ENCODE results near the gene SCAF1. TPM values are rescaled to one million over a fixed set of nuclear protein-coding genes. Genes with fewer than 3 reads are reported as not detected.

Gene SCAF1
- total RNA-seq, 2 experiments from 2014 or later = 71.7 to 76.5 TPM

- ChIA-PET CTCF (interaction anchor here (0.7 to 3.6 kb wide), 11 partner anchors 7 to 179 kb away, joined by 3 to 20 read pairs (median 3); partner anchors contain the start of genes ADM5, BCL2L12, IRF3 and RRAS), POLR2A (interaction anchor here (1.2 to 4.3 kb wide), 3 partner anchors 12 to 38 kb away, joined by 4 to 29 read pairs (median 4); partner anchors contain the start of genes BCL2L12, IRF3 and RRAS)
These were observed 36.1 kb downstream of the SCAF1 start for GRCh38 chr19:49677901-49678674.

GRCh38 chr19:49678985-49679770, 37.2 kb downstream of the SCAF1 start:
- CTCF ChIA-PET = interaction anchor here (0.7 to 3.6 kb wide), 8 partner anchors 8 to 1356 kb away, joined by 3 to 20 read pairs (median 4); partner anchors contain the start of genes BCL2L12 and IRF3
- POLR2A ChIA-PET = interaction anchor here (0.7 to 4.3 kb wide), 4 partner anchors 11 to 39 kb away, joined by 4 to 29 read pairs (median 4); partner anchors contain the start of genes BCL2L12, IRF3 and RRAS

GRCh38 chr19:49679771-49680413, 37.9 kb downstream of the SCAF1 start:
- ChIA-PET CTCF (interaction anchor here (0.6 to 3.6 kb wide), 9 partner anchors 9 to 1356 kb away, joined by 3 to 20 read pairs (median 4); partner anchors contain the start of genes ADM5, BCL2L12, IRF3 and RRAS), POLR2A (interaction anchor here (0.6 kb wide), 1 partner anchor 30 kb away, joined by 5 read pairs; no protein-coding TSS in a partner anchor)

- POLR2A ChIA-PET = interaction anchor here (0.6 kb wide), 1 partner anchor 31 kb away, joined by 5 read pairs; no protein-coding TSS in a partner anchor
- CTCF ChIA-PET = interaction anchor here (0.6 to 1.4 kb wide), 16 partner anchors 9 to 683 kb away, joined by 3 to 7 read pairs (median 4); partner anchors contain the start of genes ADM5, CPT1C, FLT3LG and PTOV1
These were observed 38.7 kb downstream of the SCAF1 start for GRCh38 chr19:49680421-49681351.

GRCh38 chr19:49681830-49682229, 39.8 kb downstream of the SCAF1 start:
- ChIA-PET CTCF (interaction anchor here (1.1 to 1.4 kb wide), 4 partner anchors 11 to 208 kb away, joined by 3 to 7 read pairs (median 5); partner anchors contain the start of gene FLT3LG), POLR2A (interaction anchor here (0.6 kb wide), 1 partner anchor 285 kb away, joined by 7 read pairs; no protein-coding TSS in a partner anchor)

- CTCF ChIA-PET = interaction anchor here (1.4 kb wide), 1 partner anchor 176 kb away, joined by 4 read pairs; no protein-coding TSS in a partner anchor
- POLR2A ChIA-PET = interaction anchor here (0.6 kb wide), 1 partner anchor 286 kb away, joined by 7 read pairs; no protein-coding TSS in a partner anchor
These were observed 40.3 kb downstream of the SCAF1 start for GRCh38 chr19:49682274-49682673.

- CTCF ChIA-PET = interaction anchor here (1.0 to 2.5 kb wide), 4 partner anchors 8 to 129 kb away, joined by 3 to 7 read pairs (median 4); partner anchors contain the start of gene FUZ
- POLR2A ChIA-PET = no interaction called here
These were observed 41.8 kb downstream of the SCAF1 start for GRCh38 chr19:49683814-49684250.

- ChIA-PET CTCF (interaction anchor here (0.5 to 2.5 kb wide), 7 partner anchors 8 to 177 kb away, joined by 3 to 7 read pairs (median 3); partner anchors contain the start of gene FUZ), POLR2A (no interaction called here)
These were observed 42.4 kb downstream of the SCAF1 start for GRCh38 chr19:49684251-49684982.

- POLR2A ChIA-PET = interaction anchor here (0.9 kb wide), 1 partner anchor 13 kb away, joined by 3 read pairs; no protein-coding TSS in a partner anchor
- CTCF ChIA-PET = interaction anchor here (0.5 to 2.5 kb wide), 6 partner anchors 9 to 178 kb away, joined by 3 to 7 read pairs (median 4); partner anchors contain the start of gene FUZ
These were observed 43.1 kb downstream of the SCAF1 start for GRCh38 chr19:49684983-49685553.

- ChIA-PET POLR2A (interaction anchor here (0.9 to 1.1 kb wide), 2 partner anchors 9 to 12 kb away, joined by 3 to 4 read pairs; no protein-coding TSS in a partner anchor), CTCF (interaction anchor here (1.1 to 2.5 kb wide), 3 partner anchors 10 to 22 kb away, joined by 3 to 7 read pairs (median 3); no protein-coding TSS in a partner anchor)
These were observed 43.9 kb downstream of the SCAF1 start for GRCh38 chr19:49685845-49686332.

- ChIA-PET POLR2A (interaction anchor here (1.1 kb wide), 1 partner anchor 10 kb away, joined by 4 read pairs; no protein-coding TSS in a partner anchor), CTCF (interaction anchor here (0.6 to 2.5 kb wide), 5 partner anchors 8 to 107 kb away, joined by 3 to 7 read pairs (median 3); no protein-coding TSS in a partner anchor)
These were observed 44.6 kb downstream of the SCAF1 start for GRCh38 chr19:49686503-49687088.

GRCh38 chr19:49687150-49687549, 45.1 kb downstream of the SCAF1 start:
- POLR2A ChIA-PET = no interaction called here
- CTCF ChIA-PET = interaction anchor here (0.6 to 1.6 kb wide), 3 partner anchors 8 to 106 kb away, joined by 3 to 4 read pairs (median 3); no protein-coding TSS in a partner anchor

- ChIA-PET CTCF (interaction anchor here (1.2 kb wide), 1 partner anchor 9 kb away, joined by 4 read pairs; no protein-coding TSS in a partner anchor), POLR2A (no interaction called here)
These were observed 45.7 kb downstream of the SCAF1 start for GRCh38 chr19:49687566-49688316.

GRCh38 chr19:49688531-49689132, 46.6 kb downstream of the SCAF1 start:
- ChIA-PET CTCF (interaction anchor here (0.9 to 1.3 kb wide), 2 partner anchors 8 to 11 kb away, joined by 4 read pairs; partner anchors contain the start of gene PRMT1), POLR2A (no interaction called here)

Data from activated CD8-positive, alpha-beta memory T cell treated with anti-CD3 and anti-CD28 coated beads for 36 hours (primary cell).